ENCODE measurements around the gene XBP1.
"Not testable (repeated sequence)": the region's sequence is repeated elsewhere in the genome, so short reads cannot be mapped to it uniquely, and the experiment has no call there.

The XBP1 gene

GRCh38 chr22:28791841-28792490, 8.4 kb downstream of the XBP1 start:
- DNase-seq, result no peak

- DNase-seq, result no peak
Measured at GRCh38 chr22:28791124-28791523, 9.2 kb downstream of the XBP1 start.

- no peak for DNase-seq
Measured at GRCh38 chr22:28788601-28789000, 11.8 kb downstream of the XBP1 start.

- no peak for DNase-seq
Measured at GRCh38 chr22:28783786-28784671, 16.3 kb downstream of the XBP1 start.

- no peak for DNase-seq
Measured at GRCh38 chr22:28780296-28780695, 20.1 kb downstream of the XBP1 start.

GRCh38 chr22:28779833-28780232, 20.5 kb downstream of the XBP1 start:
- no peak for DNase-seq

- no peak for DNase-seq
Measured at GRCh38 chr22:28774378-28774777, 26.0 kb downstream of the XBP1 start.

GRCh38 chr22:28773461-28773867, 26.9 kb downstream of the XBP1 start:
- peak in 1 of 2 donors; percentile 24 for DNase-seq

- peak; percentile 95 to 96 for DNase-seq
Measured at GRCh38 chr22:28772633-28773460, 27.5 kb downstream of the XBP1 start, which contains the start of gene CCDC117. TSS of gene CCDC117 (plus strand) at chr22:28772695. CDS start at chr22:28772850, 155 bp downstream.

GRCh38 chr22:28771195-28771791, 29.1 kb downstream of the XBP1 start:
- no peak for DNase-seq

- no peak for DNase-seq
Measured at GRCh38 chr22:28769394-28770085, 30.8 kb downstream of the XBP1 start.

GRCh38 chr22:28768701-28769393, 31.5 kb downstream of the XBP1 start:
- DNase-seq, result peak in 1 of 2 donors; percentile 24

GRCh38 chr22:28766628-28767027, 33.7 kb downstream of the XBP1 start:
- no peak for DNase-seq

- DNase-seq, result not testable (repeated sequence)
Measured at GRCh38 chr22:28762000-28762399, 38.4 kb downstream of the XBP1 start.

- no peak for DNase-seq
Measured at GRCh38 chr22:28761449-28761755, 39.0 kb downstream of the XBP1 start.

GRCh38 chr22:28759861-28760560, 40.4 kb downstream of the XBP1 start:
- no peak for DNase-seq

GRCh38 chr22:28754512-28754911, 45.9 kb downstream of the XBP1 start:
- not testable (repeated sequence) for DNase-seq

- no peak for DNase-seq
Measured at GRCh38 chr22:28750471-28750881, 49.9 kb downstream of the XBP1 start.
